Tibial nerve (tissue), 4 donors: ENCODE results near the gene ABO. TPM values are rescaled to one million over a fixed set of nuclear protein-coding genes. Genes with fewer than 3 reads are reported as not detected.

Experiments
- DNase-seq, 2 donors: peaks; one replicate each; pipeline ENCODE4 v3.0.0-alpha.2; 2019; ENCODE audit warnings: low spot score in 2 of 2
- H3K27ac ChIP-seq, 4 donors: fragments of 200-600 bp; sonication (generic) in 3 of 4; one replicate each; pipeline ENCODE4 v1.5.1; 2017 to 2019; ENCODE audit warnings: mild to moderate bottlenecking in 1 of 4
- H3K27me3 ChIP-seq, 2 donors: fragments of 200-600 bp; sonication (generic) in 1 of 2; one replicate each; pipeline versions ENCODE4 v1.5.1 to v1.6.0; 2017 to 2019
- H3K36me3 ChIP-seq, 3 donors: fragments of 200-600 bp; sonication (generic); one replicate each; pipeline ENCODE4 v1.5.1; 2018 to 2019
- H3K4me1 ChIP-seq, 4 donors: fragments of 200-600 bp; sonication (generic) in 3 of 4; one replicate each; pipeline ENCODE4 v1.5.1; 2017 to 2019
- H3K4me3 ChIP-seq, 4 donors: fragments of 200-600 bp; sonication (generic) in 3 of 4; one replicate each; pipeline ENCODE4 v1.5.1; 2017 to 2019; ENCODE audit warnings: mild to moderate bottlenecking in 1 of 4, moderate library complexity in 1 of 4
- H3K9me3 ChIP-seq, 4 donors: fragments of 200-600 bp; sonication (generic) in 3 of 4; one replicate each; pipeline ENCODE4 v1.5.1; 2017 to 2019
- CTCF ChIP-seq, 5 experiments: fragments of 200-600 bp in 3 of 5; fragments of 450-650 bp in 2 of 5; sonication (generic) in 3 of 5; IDR thresholded peaks; one replicate each; pipeline ENCODE4 v1.5.1; 2016 to 2019; ENCODE audit warnings: antibody characterized with exemption in 5 of 5, mild to moderate bottlenecking in 3 of 5, moderate library complexity in 2 of 5
- EP300 ChIP-seq, 2 donors: sonication (generic); formaldehyde crosslinking; IDR thresholded peaks; one replicate each; pipeline ENCODE4 v1.6.1; 2017; ENCODE audit warnings: antibody characterized with exemption in 2 of 2, mild to moderate bottlenecking in 1 of 2
- POLR2A ChIP-seq, 2 donors: fragments of 450-650 bp; IDR thresholded peaks; one replicate each; pipeline ENCODE4 v1.6.1; 2017; ENCODE audit warnings: antibody characterized with exemption in 2 of 2, mild to moderate bottlenecking in 2 of 2, moderate library complexity in 2 of 2
- WGBS, 2 donors: methylation state at CpG; one replicate each; pipeline ENCODE4 v1.1.5; 2018; 5-methylcytosine and 5-hydroxymethylcytosine counted together
- total RNA-seq, 4 donors: library from RNA; depleted of rRNA; stranded (reverse); fragments of >200 nt; gene quantifications; one replicate each; pipeline ENCODE4 v1.1.0, GENCODE V29; 2016

ABO gene
- total RNA-seq, 4 donors from 2014 or later: 4.8 to 25.5 (median 8.9) TPM

- 90 to 96% methylated on average over 10 to 22 of the region's 30 CpGs for WGBS, 2 donors
- no peak overlapping the region for H3K27ac ChIP-seq
- no peak overlapping the region for H3K4me3 ChIP-seq
- no peaks in the 10 kb centered on the region for H3K27me3 ChIP-seq
- H3K4me1 ChIP-seq: peaks cover 0 to 8% (median 2%) of the 10 kb centered on the region in 4 donors
- H3K9me3 ChIP-seq: peaks cover 0 to 10% (median 0%) of the 10 kb centered on the region in 4 donors
- H3K36me3 ChIP-seq: peaks cover 0 to 4% (median 0%) of the 10 kb centered on the region in 3 donors
- no peak for DNase-seq
- TF ChIP-seq CTCF (IDR thresholded peaks at IDR 0.05) (no peak), EP300 (IDR thresholded peaks at IDR 0.05) (no peak), POLR2A (IDR thresholded peaks at IDR 0.05) (no peak)
These were observed 18.9 kb downstream of the ABO start for GRCh38 chr9:133256136-133256461.

- Histone ChIP-seq H3K27me3 (no peaks in the 10 kb centered on the region), H3K27ac (no peak overlapping the region), H3K9me3 (peaks cover 0 to 10% (median 0%) of the 10 kb centered on the region in 4 donors), H3K4me1 (peaks cover 0 to 8% (median 2%) of the 10 kb centered on the region in 4 donors), H3K36me3 (peaks cover 0 to under 1% (median 0%) of the 10 kb centered on the region in 3 donors), H3K4me3 (no peak overlapping the region)
- WGBS, 2 donors: 85 to 93% methylated on average over 26 to 37 of the region's 42 CpGs
- no peak for DNase-seq
- TF ChIP-seq EP300 (IDR thresholded peaks at IDR 0.05) (no peak), POLR2A (IDR thresholded peaks at IDR 0.05) (no peak), CTCF (IDR thresholded peaks at IDR 0.05) (no peak)
These were observed 19.4 kb downstream of the ABO start for GRCh38 chr9:133255371-133256135.

- WGBS, 2 donors: 84 to 91% methylated on average over 5 of the region's 5 CpGs
- Histone ChIP-seq H3K4me1 (peaks cover 0 to 8% (median 2%) of the 10 kb centered on the region in 4 donors), H3K27me3 (no peaks in the 10 kb centered on the region), H3K9me3 (peaks cover 0 to 10% (median 0%) of the 10 kb centered on the region in 4 donors), H3K27ac (no peak overlapping the region), H3K36me3 (no peaks in the 10 kb centered on the region), H3K4me3 (no peak overlapping the region)
- no peak for DNase-seq
- TF ChIP-seq POLR2A (IDR thresholded peaks at IDR 0.05) (no peak), CTCF (IDR thresholded peaks at IDR 0.05) (no peak), EP300 (IDR thresholded peaks at IDR 0.05) (no peak)
These were observed 20.5 kb downstream of the ABO start for GRCh38 chr9:133254471-133254870.

- 46% methylated on average over 1 of the region's 1 CpG for WGBS, 2 donors
- Histone ChIP-seq H3K36me3 (no peaks in the 10 kb centered on the region), H3K27me3 (no peaks in the 10 kb centered on the region), H3K4me1 (peaks cover 0 to 8% (median 2%) of the 10 kb centered on the region in 4 donors), H3K9me3 (peaks cover 0 to 10% (median 0%) of the 10 kb centered on the region in 4 donors), H3K4me3 (no peak overlapping the region), H3K27ac (peak overlapping the region in 2 of 4 donors; percentile 32 to 72)
- no peak for TF ChIP-seq CTCF (IDR thresholded peaks at IDR 0.05)
- TF ChIP-seq EP300 (IDR thresholded peaks at IDR 0.05): no peak
- no peak for TF ChIP-seq POLR2A (IDR thresholded peaks at IDR 0.05)
- no peak for DNase-seq
These were observed 21.7 kb downstream of the ABO start for GRCh38 chr9:133253268-133253667.

- DNase-seq: no peak
- Histone ChIP-seq H3K27me3 (no peaks in the 10 kb centered on the region), H3K36me3 (no peaks in the 10 kb centered on the region), H3K9me3 (peaks cover 0 to 10% (median 0%) of the 10 kb centered on the region in 4 donors), H3K4me3 (peak overlapping the region in 1 of 4 donors; percentile 12), H3K4me1 (peaks cover 0 to 4% (median 2%) of the 10 kb centered on the region in 4 donors), H3K27ac (peak overlapping the region in 3 of 4 donors; percentile 56 to 72 (median 70))
- no peak for TF ChIP-seq POLR2A (IDR thresholded peaks at IDR 0.05)
- no peak for TF ChIP-seq EP300 (IDR thresholded peaks at IDR 0.05)
- no peak for TF ChIP-seq CTCF (IDR thresholded peaks at IDR 0.05)
- WGBS, 2 donors: 46 to 69% methylated on average over 13 to 15 of the region's 16 CpGs
These were observed 22.5 kb downstream of the ABO start for GRCh38 chr9:133252301-133253020.
